ENCODE results near the gene RAP1A.

DNA sequence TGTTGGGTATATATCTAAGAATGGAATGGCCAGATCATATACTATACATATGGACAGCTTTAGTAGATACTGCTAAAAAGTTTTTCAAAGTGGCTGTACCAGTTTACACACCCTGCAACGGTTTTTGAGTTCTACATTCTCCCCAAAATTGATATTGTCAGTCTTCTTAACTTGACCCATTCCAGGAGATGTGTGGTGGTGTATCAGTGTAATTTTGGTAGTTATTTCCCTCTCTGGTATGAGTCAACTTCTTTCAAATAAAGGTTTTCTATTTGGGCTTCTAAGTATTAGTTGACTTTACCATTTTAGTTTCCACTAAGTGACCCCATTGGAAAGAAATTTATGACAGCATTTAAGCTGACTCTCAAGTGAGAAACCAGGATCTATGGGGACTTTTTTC is 90.4 kb downstream of the RAP1A start:
- TF ChIP-seq CTCF (IDR thresholded peaks at IDR 0.05) (no peak), TAF1 (IDR thresholded peaks at IDR 0.05; ENCODE audit: borderline replicate concordance, low read depth, low read length) (no peak), MAX (IDR thresholded peaks at IDR 0.05; ENCODE audit: low read depth) (no peak), SIN3A (IDR thresholded peaks at IDR 0.05; ENCODE audit: borderline replicate concordance, low read depth, low read length) (no peak), RAD21 (IDR thresholded peaks at IDR 0.05; ENCODE audit: low read length) (no peak)
- TF ChIP-seq, protein P1, sequence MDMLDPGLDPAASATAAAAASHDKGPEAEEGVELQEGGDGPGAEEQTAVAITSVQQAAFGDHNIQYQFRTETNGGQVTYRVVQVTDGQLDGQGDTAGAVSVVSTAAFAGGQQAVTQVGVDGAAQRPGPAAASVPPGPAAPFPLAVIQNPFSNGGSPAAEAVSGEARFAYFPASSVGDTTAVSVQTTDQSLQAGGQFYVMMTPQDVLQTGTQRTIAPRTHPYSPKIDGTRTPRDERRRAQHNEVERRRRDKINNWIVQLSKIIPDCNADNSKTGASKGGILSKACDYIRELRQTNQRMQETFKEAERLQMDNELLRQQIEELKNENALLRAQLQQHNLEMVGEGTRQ (IDR thresholded peaks at IDR 0.05; ENCODE audit: borderline replicate concordance, low read depth, low read length) = no peak
